ENCODE measurements around the gene COA8.
"Not testable (repeated sequence)": the region's sequence is repeated elsewhere in the genome, so short reads cannot be mapped to it uniquely, and the experiment has no call there.

COA8 gene

GRCh38 chr14:103576371-103577024 lies 13.7 kb downstream of the COA8 start:
- DNase-seq: no peak

DNA sequence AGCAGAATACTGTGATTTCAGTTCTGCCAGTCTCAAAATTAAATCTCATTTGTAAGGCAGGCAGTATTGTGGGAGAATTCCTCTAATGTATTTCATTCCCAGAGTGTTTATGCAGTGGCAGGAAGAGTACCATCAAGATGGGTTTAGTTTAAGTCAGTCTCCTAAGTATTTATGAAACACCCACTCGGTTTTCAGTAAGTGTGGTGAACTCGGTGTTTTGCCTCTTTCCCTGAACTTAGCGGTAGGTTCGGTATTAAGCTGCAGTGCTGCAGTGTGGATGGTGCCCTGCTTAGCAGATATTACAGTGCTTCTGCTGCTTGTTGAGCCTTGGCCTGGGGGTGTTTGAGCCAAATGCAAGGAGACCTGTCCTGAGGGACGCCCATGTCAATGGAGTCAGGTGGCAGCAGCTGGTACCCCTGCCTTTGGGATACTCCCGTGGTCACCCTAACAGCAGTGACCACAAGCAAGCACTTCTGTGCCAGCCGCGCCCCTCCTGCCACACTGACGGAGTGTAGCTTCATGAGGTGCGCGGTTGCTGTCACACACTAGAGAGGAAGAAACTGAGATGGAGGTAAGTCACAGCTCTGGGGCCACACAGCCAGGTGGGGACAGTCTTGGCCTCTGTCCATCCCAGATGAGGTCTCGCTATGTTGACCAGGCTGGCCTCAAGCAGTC lies 15.8 kb downstream of the COA8 start:
- no peak for DNase-seq

- no peak for DNase-seq
Measured at GRCh38 chr14:103581206-103581605, 18.4 kb downstream of the COA8 start.

DNA sequence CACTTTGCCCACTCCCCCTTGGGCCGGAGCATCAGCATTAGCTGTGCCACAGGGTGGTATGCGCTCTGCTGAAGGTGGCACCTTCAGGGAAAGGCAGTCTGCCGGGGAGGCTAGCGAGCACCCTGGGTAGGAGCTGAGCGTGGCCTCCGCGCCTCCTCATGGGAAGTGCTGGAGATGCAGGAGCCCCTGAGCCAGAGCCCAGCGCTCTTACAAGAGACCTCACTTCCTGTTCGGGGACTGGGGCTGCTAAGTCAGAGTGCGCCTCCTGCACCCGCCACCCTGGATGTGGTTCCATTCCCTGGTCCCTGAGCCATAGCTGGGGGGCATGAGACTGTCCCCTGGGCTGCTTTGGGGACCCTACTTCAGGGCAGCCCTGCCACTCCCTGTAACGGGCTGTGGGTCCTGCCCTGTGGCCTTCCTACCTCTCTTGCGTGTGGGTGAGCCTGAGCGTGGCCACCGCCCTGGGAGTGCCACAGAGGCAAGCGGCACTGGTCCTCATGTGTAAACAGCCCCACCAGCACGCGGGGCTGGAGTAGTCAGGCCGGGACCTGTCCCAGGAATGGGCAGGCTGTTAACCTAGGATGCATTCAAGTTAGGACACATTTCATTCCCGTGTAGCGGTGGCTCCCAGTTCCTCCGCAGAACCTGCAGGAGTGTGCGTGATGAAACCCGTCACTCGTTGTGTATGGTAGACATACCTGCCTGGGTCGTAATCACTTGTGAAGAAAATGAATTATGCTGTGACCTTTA lies 19.4 kb downstream of the COA8 start:
- no peak for DNase-seq

GRCh38 chr14:103584326-103584915 lies 21.7 kb downstream of the COA8 start:
- no peak for DNase-seq

GRCh38 chr14:103593577-103593976 lies 30.8 kb downstream of the COA8 start:
- peak in 1 of 2 donors; percentile 2 for DNase-seq

GRCh38 chr14:103594265-103594664 lies 31.5 kb downstream of the COA8 start:
- peak in 1 of 2 donors; percentile 4 for DNase-seq

DNA sequence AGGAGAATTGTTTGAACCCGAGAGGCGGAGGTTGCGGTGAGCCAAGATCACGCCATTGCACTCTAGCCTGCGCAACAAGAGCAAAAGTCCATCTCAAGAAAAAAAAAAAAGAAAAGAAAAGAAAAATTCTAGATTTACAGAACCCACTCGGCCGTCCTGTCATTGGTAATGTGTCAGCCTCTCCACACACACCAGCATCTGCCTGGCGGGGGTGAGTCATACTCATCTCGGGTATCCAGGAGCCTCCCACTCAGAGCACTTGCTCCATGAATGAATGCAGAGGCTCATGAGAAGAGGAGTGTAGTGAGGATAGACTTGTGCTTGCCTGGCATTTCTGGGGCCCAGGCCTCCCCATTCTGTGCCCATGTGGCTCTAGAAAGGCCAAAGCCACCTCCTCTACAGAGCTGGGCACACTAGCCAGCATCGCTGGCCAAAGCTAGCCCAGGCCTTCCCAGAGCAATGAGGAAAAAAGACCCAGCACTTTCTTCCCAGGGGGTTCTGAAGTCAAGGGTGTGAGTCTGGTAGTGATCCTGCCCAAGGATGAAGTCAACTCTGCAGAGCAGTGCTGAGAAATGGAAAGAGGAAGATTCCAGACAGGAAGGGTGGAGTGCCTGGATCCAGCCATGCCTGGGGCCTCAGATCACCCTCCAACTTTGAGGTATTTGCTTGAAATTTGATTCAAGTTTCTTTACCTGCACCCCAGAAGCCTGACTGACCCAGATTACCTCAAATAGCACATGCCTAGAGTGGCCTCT lies 35.0 kb downstream of the COA8 start:
- DNase-seq: peak; percentile 23 to 44

DNA sequence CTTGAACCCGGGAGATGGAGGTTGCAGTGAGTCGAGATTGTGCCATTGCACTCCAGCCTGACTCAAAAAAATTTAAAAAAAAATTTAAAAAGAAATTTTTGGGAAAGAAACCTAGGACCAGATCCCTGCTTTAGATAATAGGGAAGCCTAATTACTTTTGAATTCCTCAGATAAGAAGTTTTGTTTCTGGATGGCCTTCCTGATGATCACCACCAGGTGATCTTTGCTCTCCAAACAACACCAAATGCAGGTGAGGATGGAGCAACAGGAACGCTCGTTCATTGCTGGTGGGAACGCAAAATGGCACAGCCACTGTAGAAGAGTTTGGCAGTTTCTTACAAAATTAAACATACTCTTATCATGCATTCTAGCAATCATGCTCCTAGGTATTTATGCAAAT lies 37.7 kb downstream of the COA8 start:
- DNase-seq: no peak

DNA sequence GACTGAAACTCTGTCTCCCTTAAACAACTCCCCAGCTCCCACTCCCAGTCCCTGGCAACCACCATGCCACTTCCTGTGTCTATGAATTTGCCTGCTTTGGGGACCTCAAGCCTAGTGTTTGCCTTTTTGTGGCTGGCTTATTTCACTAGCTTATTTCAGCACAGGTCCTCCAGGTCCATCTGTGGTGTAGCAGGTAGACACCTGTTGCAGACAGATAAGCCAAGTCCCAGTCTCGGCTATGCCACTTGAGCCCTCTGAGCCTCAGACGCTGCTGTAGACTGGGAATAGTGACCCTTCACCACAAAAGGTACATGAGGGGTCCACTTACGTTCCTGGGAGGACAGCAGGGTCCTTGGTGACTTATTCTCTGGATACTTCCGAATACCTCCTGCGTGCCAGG lies 41.9 kb downstream of the COA8 start:
- DNase-seq: no peak

GRCh38 chr14:103606963-103607668 lies 44.4 kb downstream of the COA8 start:
- DNase-seq: peak; percentile 47 to 48

DNA sequence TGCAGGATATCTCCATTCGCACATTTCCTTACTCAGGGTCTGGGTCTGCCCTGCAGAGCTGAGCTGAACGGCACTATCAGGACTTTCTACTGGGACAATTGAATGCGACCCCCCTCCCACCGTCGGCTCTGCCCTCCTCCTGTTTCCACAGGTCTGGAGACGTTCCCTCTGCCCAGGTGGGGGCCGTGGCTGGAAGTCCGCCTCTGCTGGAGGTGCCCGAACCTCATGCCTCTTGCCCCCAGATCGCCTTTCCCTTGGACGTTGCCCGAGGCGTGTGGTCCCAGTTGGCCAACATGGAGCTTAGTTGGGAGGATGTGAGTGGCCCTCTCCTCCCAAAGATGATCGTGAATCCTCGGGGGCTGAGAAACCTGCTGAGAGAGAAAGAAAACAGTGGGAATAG lies 45.1 kb downstream of the COA8 start:
- DNase-seq: no peak

- not testable (repeated sequence) for DNase-seq
Measured at GRCh38 chr14:103609081-103609480, 46.3 kb downstream of the COA8 start.

GRCh38 chr14:103611215-103611614 lies 48.5 kb downstream of the COA8 start:
- DNase-seq: no peak

GRCh38 chr14:103613517-103613916 lies 50.8 kb downstream of the COA8 start:
- DNase-seq: peak; percentile 31 to 32

GRCh38 chr14:103616635-103617300 lies 54.0 kb downstream of the COA8 start:
- no peak for DNase-seq

DNA sequence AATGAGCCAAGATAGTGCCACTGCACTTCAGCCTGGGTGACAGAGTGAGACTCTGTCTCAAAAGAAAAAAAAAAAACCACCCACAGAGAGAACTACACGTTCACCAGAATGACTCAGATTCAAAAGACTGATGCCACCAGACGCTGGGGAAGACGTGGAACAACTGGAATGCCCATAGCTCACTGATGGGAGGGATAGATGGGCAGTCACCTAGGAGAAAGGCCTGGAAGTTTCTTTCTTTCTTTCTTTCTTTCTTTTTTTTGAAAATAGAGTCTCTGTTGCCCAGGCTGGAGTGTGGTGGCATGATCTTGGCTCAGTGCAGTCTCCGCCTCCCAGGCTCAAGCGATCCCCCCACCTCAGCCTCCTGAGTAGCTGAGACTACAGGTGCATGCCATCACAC lies 56.3 kb downstream of the COA8 start:
- DNase-seq: peak; percentile 16 to 54

- no peak for DNase-seq
Measured at GRCh38 chr14:103621860-103622259, 59.1 kb downstream of the COA8 start.

DNA sequence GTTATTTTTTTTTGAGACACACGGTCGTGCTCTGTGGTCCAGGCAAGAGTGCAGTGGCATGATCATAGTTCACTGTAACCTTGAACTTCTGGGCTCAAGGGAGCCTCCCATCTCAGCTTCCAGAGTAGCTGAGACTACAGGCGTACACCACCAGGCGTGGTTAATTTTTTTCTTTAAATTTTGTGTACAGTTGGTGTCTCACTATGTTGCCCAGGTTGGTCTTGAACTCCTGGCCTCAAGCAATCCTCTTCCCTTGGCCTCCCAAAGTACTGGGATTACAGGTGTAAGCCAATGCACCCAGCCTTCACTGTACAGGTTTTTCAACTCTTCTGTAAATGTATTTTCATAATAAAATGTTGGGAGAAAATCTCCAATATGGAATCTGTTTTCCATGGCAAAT lies 60.5 kb downstream of the COA8 start:
- no peak for DNase-seq

GRCh38 chr14:103623883-103624482 lies 61.2 kb downstream of the COA8 start:
- DNase-seq: no peak

DNA sequence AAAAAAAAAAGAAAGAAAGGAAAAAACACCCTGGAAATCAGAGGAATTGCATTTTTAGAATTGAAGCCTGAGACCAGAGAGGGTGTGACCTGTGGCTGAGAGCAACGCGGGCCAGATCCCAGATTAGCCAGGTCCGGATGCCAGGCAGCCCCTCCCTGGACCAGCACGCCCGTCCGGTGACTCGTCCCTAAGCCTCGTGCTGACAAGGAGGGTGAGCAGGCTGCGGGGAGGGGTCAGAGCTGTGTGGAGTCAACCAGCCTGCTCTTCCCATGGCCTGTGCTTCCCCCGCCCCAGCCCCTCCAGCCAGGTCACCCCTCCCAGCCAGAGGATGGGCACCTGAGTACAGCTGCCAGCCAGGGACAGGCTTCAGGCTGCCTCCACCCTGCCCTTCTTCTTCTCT lies 62.1 kb downstream of the COA8 start:
- DNase-seq: no peak
